Central memory CD8-positive, alpha-beta T cell (primary cell): ENCODE results near the gene LPIN2.
A peak's percentile ranks its signal among the peaks of the same experiment; 100 is the strongest.
"Not testable (repeated sequence)": the region's sequence is repeated elsewhere in the genome, so short reads cannot be mapped to it uniquely, and the experiment has no call there.

Source experiments
- ATAC-seq: fragments of 150-1000 bp; cut with Tn5 transposase; replicated peaks from 2 replicates; pipeline ENCODE4 v1.10.0; 2022; ENCODE audit warnings: mild to moderate bottlenecking, moderate FRiP score, moderate number of reproducible peaks; ENCODE audit not compliant: poor library complexity, severe bottlenecking; ENCODE audit errors: extremely low read depth
- DNase-seq, 2 donors: peaks; one replicate each; pipeline ENCODE4 v3.0.0; 2021; ENCODE audit warnings: low spot score in 2 of 2
- H3K27ac Mint-ChIP-seq: one replicate; pipeline ENCODE4 v1.8.0; 2022; ENCODE audit warnings: low read depth, mild to moderate bottlenecking, moderate library complexity, mixed read lengths
- H3K27me3 Mint-ChIP-seq: one replicate; pipeline ENCODE4 v1.8.0; 2022; ENCODE audit warnings: mixed read lengths
- H3K36me3 Mint-ChIP-seq: one replicate; pipeline ENCODE4 v1.8.0; 2022; ENCODE audit warnings: mild to moderate bottlenecking, moderate library complexity, mixed read lengths; ENCODE audit not compliant: insufficient read depth
- H3K4me1 Mint-ChIP-seq: one replicate; pipeline ENCODE4 v1.8.0; 2022; ENCODE audit warnings: mixed read lengths
- H3K4me3 Mint-ChIP-seq: one replicate; pipeline ENCODE4 v1.8.0; 2022; ENCODE audit warnings: mild to moderate bottlenecking, moderate library complexity, mixed read lengths
- H3K9me3 Mint-ChIP-seq: one replicate; pipeline ENCODE4 v1.8.0; 2022; ENCODE audit warnings: mixed read lengths

The LPIN2 gene

GRCh38 chr18:3014503-3015203 lies 1.7 kb upstream of the LPIN2 start:
- Mint-ChIP-seq H3K27me3 (peaks cover 9% of the 10 kb centered on the region), H3K4me3 (no peak overlapping the region), H3K9me3 (no peaks in the 10 kb centered on the region), H3K36me3 (peaks cover 21% of the 10 kb centered on the region), H3K27ac (peak overlapping the region; percentile 77), H3K4me1 (peaks cover 46% of the 10 kb centered on the region)
- ATAC-seq (no peak), DNase-seq (no peak)

- H3K36me3 Mint-ChIP-seq, result peaks cover 27% of the 10 kb centered on the region
- peak overlapping the region; percentile 92 for H3K4me3 Mint-ChIP-seq
- no peaks in the 10 kb centered on the region for H3K9me3 Mint-ChIP-seq
- peak; percentile 26 for ATAC-seq
- H3K27ac Mint-ChIP-seq, result peak overlapping the region; percentile 89
- H3K4me1 Mint-ChIP-seq, result peaks cover 55% of the 10 kb centered on the region
- H3K27me3 Mint-ChIP-seq, result peaks cover 9% of the 10 kb centered on the region
- DNase-seq, result peak in 1 of 2 donors; percentile 34
These were observed 564 bp downstream of the LPIN2 start for GRCh38 chr18:3012136-3013023.

- peak overlapping the region; percentile 56 for H3K4me3 Mint-ChIP-seq
- peak overlapping the region; percentile 53 for H3K27ac Mint-ChIP-seq
- no peaks in the 10 kb centered on the region for H3K27me3 Mint-ChIP-seq
- no peaks in the 10 kb centered on the region for H3K9me3 Mint-ChIP-seq
- peaks cover 26% of the 10 kb centered on the region for H3K36me3 Mint-ChIP-seq
- ATAC-seq, result no peak
- H3K4me1 Mint-ChIP-seq, result peaks cover 50% of the 10 kb centered on the region
- DNase-seq, result no peak
These were observed 2.9 kb downstream of the LPIN2 start for GRCh38 chr18:3010086-3010485.

GRCh38 chr18:3008541-3008940 lies 4.4 kb downstream of the LPIN2 start:
- Mint-ChIP-seq H3K36me3 (peaks cover 28% of the 10 kb centered on the region), H3K4me1 (peaks cover 60% of the 10 kb centered on the region)

GRCh38 chr18:3007491-3007890 lies 5.5 kb downstream of the LPIN2 start:
- H3K27me3 Mint-ChIP-seq, result no peaks in the 10 kb centered on the region
- DNase-seq (no peak), ATAC-seq (no peak)
- H3K27ac Mint-ChIP-seq, result no peak overlapping the region
- peaks cover 71% of the 10 kb centered on the region for H3K4me1 Mint-ChIP-seq
- no peak overlapping the region for H3K4me3 Mint-ChIP-seq
- H3K36me3 Mint-ChIP-seq, result peaks cover 28% of the 10 kb centered on the region
- no peaks in the 10 kb centered on the region for H3K9me3 Mint-ChIP-seq

More at GRCh38 chr18:3008541-3008940, 4.4 kb downstream of the LPIN2 start:
- H3K27me3 Mint-ChIP-seq, result no peaks in the 10 kb centered on the region
- H3K27ac Mint-ChIP-seq, result peak overlapping the region; percentile 58
- no peaks in the 10 kb centered on the region for H3K9me3 Mint-ChIP-seq
- no peak for DNase-seq
- ATAC-seq, result no peak
- no peak overlapping the region for H3K4me3 Mint-ChIP-seq

GRCh38 chr18:3005462-3005861 lies 7.5 kb downstream of the LPIN2 start:
- no peaks in the 10 kb centered on the region for H3K9me3 Mint-ChIP-seq
- H3K36me3 Mint-ChIP-seq, result peaks cover 18% of the 10 kb centered on the region
- H3K4me1 Mint-ChIP-seq, result peaks cover 63% of the 10 kb centered on the region
- H3K4me3 Mint-ChIP-seq, result no peak overlapping the region
- peak overlapping the region; percentile 71 for H3K27ac Mint-ChIP-seq
- ATAC-seq (no peak), DNase-seq (no peak)
- no peaks in the 10 kb centered on the region for H3K27me3 Mint-ChIP-seq

GRCh38 chr18:3003766-3004165 lies 9.2 kb downstream of the LPIN2 start:
- Mint-ChIP-seq H3K27ac (peak overlapping the region; percentile 71), H3K4me1 (peaks cover 70% of the 10 kb centered on the region), H3K36me3 (peaks cover 12% of the 10 kb centered on the region)
- DNase-seq, H3K27me3 Mint-ChIP-seq, H3K4me3 Mint-ChIP-seq, H3K9me3 Mint-ChIP-seq, ATAC-seq: not testable (repeated sequence)

GRCh38 chr18:3002732-3003131 lies 10.2 kb downstream of the LPIN2 start:
- DNase-seq (no peak), ATAC-seq (no peak)
- no peaks in the 10 kb centered on the region for H3K27me3 Mint-ChIP-seq
- peaks cover 8% of the 10 kb centered on the region for H3K36me3 Mint-ChIP-seq
- peaks cover 74% of the 10 kb centered on the region for H3K4me1 Mint-ChIP-seq
- H3K4me3 Mint-ChIP-seq, result no peak overlapping the region
- H3K27ac Mint-ChIP-seq, result peak overlapping the region; percentile 6
- H3K9me3 Mint-ChIP-seq, result no peaks in the 10 kb centered on the region

GRCh38 chr18:2998644-2999043 lies 14.3 kb downstream of the LPIN2 start:
- H3K4me3 Mint-ChIP-seq, result peak overlapping the region; percentile 57
- no peaks in the 10 kb centered on the region for H3K9me3 Mint-ChIP-seq
- H3K4me1 Mint-ChIP-seq, result peaks cover 69% of the 10 kb centered on the region
- H3K27me3 Mint-ChIP-seq, result no peaks in the 10 kb centered on the region
- peak overlapping the region; percentile 95 for H3K27ac Mint-ChIP-seq
- ATAC-seq (peak; percentile 11), DNase-seq (no peak)
- peaks cover 5% of the 10 kb centered on the region for H3K36me3 Mint-ChIP-seq

- Mint-ChIP-seq H3K9me3 (no peaks in the 10 kb centered on the region), H3K4me3 (peak overlapping the region; percentile 57), H3K36me3 (peaks cover 6% of the 10 kb centered on the region), H3K27ac (peak overlapping the region; percentile 95), H3K4me1 (peaks cover 69% of the 10 kb centered on the region), H3K27me3 (no peaks in the 10 kb centered on the region)
- ATAC-seq, result no peak
- DNase-seq, result no peak
These were observed 14.9 kb downstream of the LPIN2 start for GRCh38 chr18:2997846-2998564.

GRCh38 chr18:2997429-2997828 lies 15.5 kb downstream of the LPIN2 start:
- ATAC-seq, result no peak
- H3K27ac Mint-ChIP-seq, result peak overlapping the region; percentile 95

GRCh38 chr18:2994603-2995432 lies 18.1 kb downstream of the LPIN2 start:
- H3K4me1 Mint-ChIP-seq, result peaks cover 69% of the 10 kb centered on the region
- peak; percentile 50 to 70 for DNase-seq
- no peaks in the 10 kb centered on the region for H3K27me3 Mint-ChIP-seq

More at GRCh38 chr18:2997429-2997828, 15.5 kb downstream of the LPIN2 start:
- Mint-ChIP-seq H3K9me3 (no peaks in the 10 kb centered on the region), H3K27me3 (no peaks in the 10 kb centered on the region), H3K4me3 (no peak overlapping the region), H3K4me1 (peaks cover 67% of the 10 kb centered on the region), H3K36me3 (peaks cover 4% of the 10 kb centered on the region)
- DNase-seq, result no peak

More at GRCh38 chr18:2994603-2995432, 18.1 kb downstream of the LPIN2 start:
- ATAC-seq, result peak; percentile 88
- peak overlapping the region; percentile 85 for H3K27ac Mint-ChIP-seq
- peak overlapping the region; percentile 33 for H3K4me3 Mint-ChIP-seq
- H3K36me3 Mint-ChIP-seq, result peaks cover 4% of the 10 kb centered on the region
- H3K9me3 Mint-ChIP-seq, result no peaks in the 10 kb centered on the region
